GM23248 (cell line): ENCODE measurements around the gene CACNB2.

ENCODE experiments used
- EZH2 ChIP-seq: fragments of 200-600 bp; sonication (generic); IDR thresholded peaks from 2 replicates; pipeline ENCODE4 v1.6.1; 2018; ENCODE audit warnings: antibody characterized with exemption, mild to moderate bottlenecking; ENCODE audit not compliant: insufficient read depth, poor library complexity, severe bottlenecking
- EZH2phosphoT487 ChIP-seq: fragments of 200-600 bp; sonication (generic); IDR thresholded peaks from 2 replicates; pipeline ENCODE4 v1.6.1; 2018; ENCODE audit warnings: antibody characterized with exemption, moderate library complexity, mild to moderate bottlenecking, low read depth; ENCODE audit not compliant: insufficient read depth

DNA sequence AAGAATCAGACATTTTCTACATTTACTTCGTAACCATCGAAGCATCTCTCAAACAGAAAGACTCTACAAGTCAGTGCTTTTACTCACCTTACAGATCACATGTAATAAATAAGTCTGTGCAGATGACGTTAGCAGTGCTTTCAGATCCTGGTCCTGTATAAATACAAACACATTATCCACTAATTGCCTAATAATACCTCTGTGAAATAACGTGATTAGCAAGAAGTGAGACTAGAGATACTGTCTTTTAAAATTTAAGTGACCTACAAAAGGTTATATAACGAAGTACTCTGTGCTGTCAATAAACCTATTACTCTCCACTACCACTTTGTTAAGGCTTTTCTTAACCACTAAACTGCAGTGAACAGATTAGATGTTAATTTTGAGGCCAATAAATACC is 264.3 kb downstream of the CACNB2 start:
- TF ChIP-seq EZH2 = no peak
- no peak for TF ChIP-seq EZH2phosphoT487
